ENCODE measurements around the gene P3H2.

GRCh38 chr3:190084983-190085382 lies 35.7 kb downstream of the P3H2 start:
- no peak for TF ChIP-seq EZH2 (IDR thresholded peaks at IDR 0.05; ENCODE audit: insufficient read depth, poor library complexity, severe bottlenecking)
- no peak for TF ChIP-seq EZH2phosphoT487 (IDR thresholded peaks at IDR 0.05; ENCODE audit: insufficient read depth, low read depth)
